Sigmoid colon (tissue), 7 donors: ENCODE results near the gene UGT1A1. TPM values are rescaled to one million over a fixed set of nuclear protein-coding genes. Genes with fewer than 3 reads are reported as not detected.

Source experiments
- DNase-seq: peaks from one replicate; pipeline ENCODE4 v3.0.0-alpha.2; 2019
- H3K27ac ChIP-seq, 4 donors: fragments of 200-600 bp; sonication (generic); one replicate each; pipeline ENCODE4 v1.5.1; 2016 to 2019; ENCODE audit warnings: mild to moderate bottlenecking in 1 of 4
- H3K27me3 ChIP-seq, 3 donors: fragments of 200-600 bp; sonication (generic); one replicate each; pipeline ENCODE4 v1.5.1; 2019; ENCODE audit warnings: mild to moderate bottlenecking in 1 of 3
- H3K36me3 ChIP-seq, 4 donors: fragments of 200-600 bp; sonication (generic); one replicate each; pipeline ENCODE4 v1.5.1; 2016 to 2019
- H3K4me1 ChIP-seq, 4 donors: fragments of 200-600 bp; sonication (generic); one replicate each; pipeline ENCODE4 v1.5.1; 2017 to 2019
- H3K4me3 ChIP-seq, 4 donors: fragments of 200-600 bp; sonication (generic); one replicate each; pipeline ENCODE4 v1.5.1; 2017 to 2019; ENCODE audit warnings: mild to moderate bottlenecking in 2 of 4, moderate library complexity in 1 of 4
- H3K9me3 ChIP-seq, 4 donors: fragments of 200-600 bp in 3 of 4; sonication (generic) in 3 of 4; one replicate each; pipeline versions ENCODE4 v1.5.1 to v1.6.1; 2013 to 2019
- EP300 ChIP-seq, 4 donors: sonication (generic); formaldehyde crosslinking; IDR thresholded peaks; one replicate each; pipeline ENCODE4 v1.6.1; 2017; ENCODE audit warnings: antibody characterized with exemption in 4 of 4
- POLR2A ChIP-seq, 2 donors: fragments of 450-650 bp; IDR thresholded peaks; one replicate each; pipeline ENCODE4 v1.6.1; 2016; ENCODE audit warnings: antibody characterized with exemption in 2 of 2, mild to moderate bottlenecking in 2 of 2, moderate library complexity in 2 of 2
- POLR2AphosphoS5 ChIP-seq, 4 donors: sonication (generic); formaldehyde crosslinking; IDR thresholded peaks; one replicate each; pipeline ENCODE4 v1.6.1; 2017; ENCODE audit warnings: antibody characterized with exemption in 4 of 4
- WGBS, 2 donors: extraction: QIAGEN DNeasy Blood & Tissue Kit; methylation state at CpG; one replicate each; pipeline ENCODE4 v1.1.7; 2013; 5-methylcytosine and 5-hydroxymethylcytosine counted together
- intact Hi-C: fragments of 100-400 bp; cut with DNase I; formaldehyde crosslinking; loops from one replicate; pipeline ENCODE4 v1.15.1; 2023
- polyA plus RNA-seq, 3 donors: library from polyadenylated mRNA; stranded (reverse); fragments of 200-250 nt; gene quantifications; one replicate each; pipeline ENCODE4 v1.2.3, GENCODE V29; 2013
- total RNA-seq, 4 donors: library from RNA; depleted of rRNA; stranded (reverse); fragments of >200 nt; gene quantifications; one replicate each; pipeline ENCODE4 v1.1.0, GENCODE V29; 2016
- TF ChIP-seq, protein P1 (sequence below), 4 experiments: fragments of 450-650 bp in 3 of 4; fragments of 200-600 bp in 1 of 4; IDR thresholded peaks; one replicate each; pipeline ENCODE4 v1.5.1; 2016 to 2019; ENCODE audit warnings: antibody characterized with exemption in 4 of 4, mild to moderate bottlenecking in 3 of 4, moderate library complexity in 2 of 4
- donor health status: healthy with polysubstance abuse.
- donor health status: Bipolar disorder and iron deficiency.
- donor health status: healthy.

The UGT1A1 gene
- total and polyA plus RNA-seq, 7 donors: 0.74 to 2.8 (median 1.8) TPM; not detected in 4

DNA sequence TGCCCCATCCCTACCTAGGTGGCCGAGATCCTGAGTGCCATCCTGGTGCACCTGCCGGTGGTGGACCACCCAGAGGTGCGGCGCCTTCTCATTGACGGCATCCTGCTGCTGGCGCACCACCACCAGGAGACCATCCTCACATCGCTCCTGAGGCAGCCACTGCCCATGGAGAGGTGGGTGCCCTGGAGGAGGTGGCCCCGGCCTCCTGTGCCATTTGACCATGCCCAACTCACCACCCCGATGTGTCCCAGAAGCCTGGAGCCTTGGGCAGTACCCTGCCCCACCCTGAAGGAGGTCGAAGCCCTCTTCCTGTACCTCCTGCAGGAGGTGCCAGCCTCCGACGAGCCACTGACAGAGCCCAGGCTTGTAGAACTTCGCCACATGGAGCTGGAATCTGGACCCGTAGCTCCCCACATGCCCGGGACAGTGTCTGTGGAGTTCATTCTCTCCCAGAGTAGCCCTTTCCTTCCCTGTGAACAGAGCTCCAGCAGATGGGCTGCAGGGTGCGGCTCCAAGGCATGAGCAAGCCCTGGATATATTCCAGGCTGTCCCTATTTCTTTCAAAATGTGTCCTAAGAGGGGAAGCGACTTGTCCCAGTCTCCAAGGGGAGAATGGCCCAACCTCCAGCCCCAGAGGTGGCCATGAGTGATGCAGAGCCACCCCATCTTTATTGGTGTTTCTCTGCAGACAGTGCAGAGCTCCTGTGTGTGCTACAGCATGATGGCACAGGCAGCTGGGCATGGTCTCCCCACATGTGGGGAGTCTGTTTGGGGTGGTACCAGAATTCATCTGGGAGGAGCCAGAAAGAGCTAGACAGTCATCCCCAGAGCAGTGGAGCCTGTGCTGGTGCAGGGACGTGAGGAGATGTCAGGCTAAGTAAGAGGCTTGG, 60.1 kb downstream of the UGT1A1 start:
- Histone ChIP-seq H3K27me3 (no peaks in the 10 kb centered on the region), H3K4me1 (no peaks in the 10 kb centered on the region), H3K36me3 (no peaks in the 10 kb centered on the region), H3K9me3 (no peaks in the 10 kb centered on the region), H3K4me3 (no peak overlapping the region), H3K27ac (no peak overlapping the region)
- intact Hi-C loops: no loop called here
- TF ChIP-seq EP300 (IDR thresholded peaks at IDR 0.05) (no peak), POLR2A (IDR thresholded peaks at IDR 0.05) (no peak), POLR2AphosphoS5 (IDR thresholded peaks at IDR 0.05) (no peak)
- TF ChIP-seq, protein P1, sequence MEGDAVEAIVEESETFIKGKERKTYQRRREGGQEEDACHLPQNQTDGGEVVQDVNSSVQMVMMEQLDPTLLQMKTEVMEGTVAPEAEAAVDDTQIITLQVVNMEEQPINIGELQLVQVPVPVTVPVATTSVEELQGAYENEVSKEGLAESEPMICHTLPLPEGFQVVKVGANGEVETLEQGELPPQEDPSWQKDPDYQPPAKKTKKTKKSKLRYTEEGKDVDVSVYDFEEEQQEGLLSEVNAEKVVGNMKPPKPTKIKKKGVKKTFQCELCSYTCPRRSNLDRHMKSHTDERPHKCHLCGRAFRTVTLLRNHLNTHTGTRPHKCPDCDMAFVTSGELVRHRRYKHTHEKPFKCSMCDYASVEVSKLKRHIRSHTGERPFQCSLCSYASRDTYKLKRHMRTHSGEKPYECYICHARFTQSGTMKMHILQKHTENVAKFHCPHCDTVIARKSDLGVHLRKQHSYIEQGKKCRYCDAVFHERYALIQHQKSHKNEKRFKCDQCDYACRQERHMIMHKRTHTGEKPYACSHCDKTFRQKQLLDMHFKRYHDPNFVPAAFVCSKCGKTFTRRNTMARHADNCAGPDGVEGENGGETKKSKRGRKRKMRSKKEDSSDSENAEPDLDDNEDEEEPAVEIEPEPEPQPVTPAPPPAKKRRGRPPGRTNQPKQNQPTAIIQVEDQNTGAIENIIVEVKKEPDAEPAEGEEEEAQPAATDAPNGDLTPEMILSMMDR (IDR thresholded peaks at IDR 0.05): no peak
- peak; percentile 54 for DNase-seq
- WGBS, 2 donors: 86 to 88% methylated on average over 18 of the region's 18 CpGs

DNA sequence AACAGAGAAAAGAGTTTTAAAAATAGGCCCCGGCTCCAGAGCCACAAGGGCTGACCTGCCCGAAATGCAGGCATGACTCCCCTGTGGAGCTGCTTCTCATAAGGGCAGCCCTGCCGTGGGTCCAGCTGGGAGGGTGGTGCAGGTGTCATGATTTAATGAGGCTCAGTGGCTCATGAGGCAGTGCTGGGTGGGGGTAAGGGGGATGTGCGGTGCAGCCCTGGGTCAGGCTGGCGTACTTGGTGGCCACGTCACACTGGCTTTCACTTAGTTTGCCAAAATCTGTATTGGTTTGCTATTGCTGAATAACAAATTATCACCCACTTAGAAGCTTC, 60.7 kb downstream of the UGT1A1 start:
- Histone ChIP-seq H3K27me3 (no peaks in the 10 kb centered on the region), H3K4me3 (no peak overlapping the region), H3K9me3 (no peaks in the 10 kb centered on the region), H3K4me1 (no peaks in the 10 kb centered on the region), H3K27ac (no peak overlapping the region), H3K36me3 (no peaks in the 10 kb centered on the region)
- intact Hi-C loops: no loop called here
- TF ChIP-seq EP300 (IDR thresholded peaks at IDR 0.05) (no peak), POLR2AphosphoS5 (IDR thresholded peaks at IDR 0.05) (no peak), POLR2A (IDR thresholded peaks at IDR 0.05) (no peak)
- TF ChIP-seq, protein P1 (IDR thresholded peaks at IDR 0.05): no peak
- WGBS, 2 donors: 87 to 94% methylated on average over 6 of the region's 6 CpGs
- peak; percentile 32 for DNase-seq

DNA sequence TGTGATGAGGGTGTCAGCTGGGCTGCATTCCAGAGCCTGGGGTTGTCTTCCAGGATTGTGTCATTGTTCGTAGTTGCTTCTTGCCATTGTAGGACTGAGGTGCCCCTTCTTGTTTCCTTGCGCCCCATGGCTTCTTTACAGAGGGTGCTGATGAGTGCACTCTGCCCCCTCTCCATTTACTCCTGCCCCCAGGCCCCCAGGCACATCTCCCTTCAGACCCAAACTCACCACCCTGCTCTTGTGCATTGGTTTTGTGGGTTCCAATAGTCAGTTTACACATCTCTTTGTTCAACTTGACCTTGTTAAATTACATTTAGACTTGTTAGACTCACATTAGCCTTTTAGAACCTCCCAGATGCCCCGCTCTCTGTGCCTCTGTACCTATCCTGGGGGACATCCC, 61.1 kb downstream of the UGT1A1 start:
- TF ChIP-seq EP300 (IDR thresholded peaks at IDR 0.05): no peak
- TF ChIP-seq, protein P1 (IDR thresholded peaks at IDR 0.05): no peak
- TF ChIP-seq POLR2AphosphoS5 (IDR thresholded peaks at IDR 0.05): no peak
- no peak for TF ChIP-seq POLR2A (IDR thresholded peaks at IDR 0.05)

DNA sequence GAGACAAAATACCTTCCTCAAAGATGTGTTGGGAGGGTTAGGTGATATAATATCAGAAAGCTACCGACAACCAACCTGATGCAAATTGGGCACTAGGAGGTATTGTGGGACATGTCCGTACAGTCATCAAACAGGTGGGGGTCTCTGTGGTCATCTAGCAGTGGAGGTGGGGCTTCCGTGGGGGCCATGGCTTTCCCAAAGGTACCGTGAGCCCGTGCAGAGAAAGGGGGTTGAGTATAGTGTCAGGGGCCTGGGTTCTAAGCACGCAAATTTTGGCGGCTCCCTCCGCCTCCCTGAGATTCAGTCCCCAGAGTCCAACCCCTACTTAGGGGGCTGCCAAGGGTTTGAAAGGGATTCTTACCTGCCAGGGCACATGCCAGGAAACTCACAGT, 61.6 kb downstream of the UGT1A1 start:
- Histone ChIP-seq H3K27ac (no peak overlapping the region), H3K27me3 (no peaks in the 10 kb centered on the region), H3K9me3 (no peaks in the 10 kb centered on the region), H3K4me3 (no peak overlapping the region), H3K4me1 (no peaks in the 10 kb centered on the region), H3K36me3 (no peaks in the 10 kb centered on the region)
- WGBS, 2 donors: 93 to 95% methylated on average over 8 of the region's 8 CpGs
- intact Hi-C loops: no loop called here
- TF ChIP-seq POLR2A (IDR thresholded peaks at IDR 0.05) (no peak), EP300 (IDR thresholded peaks at IDR 0.05) (no peak), POLR2AphosphoS5 (IDR thresholded peaks at IDR 0.05) (no peak)
- TF ChIP-seq, protein P1 (IDR thresholded peaks at IDR 0.05): no peak
- DNase-seq: peak; percentile 25

More for the DNA sequence above, 61.1 kb downstream of the UGT1A1 start:
- Histone ChIP-seq H3K4me3 (no peak overlapping the region), H3K27ac (no peak overlapping the region), H3K4me1 (no peaks in the 10 kb centered on the region), H3K27me3 (no peaks in the 10 kb centered on the region), H3K36me3 (no peaks in the 10 kb centered on the region), H3K9me3 (no peaks in the 10 kb centered on the region)
- 88 to 96% methylated on average over 3 of the region's 3 CpGs for WGBS, 2 donors
- peak; percentile 15 for DNase-seq
- intact Hi-C loops: no loop called here
